Neural crest cell (in vitro differentiated cells): ENCODE data around the gene SYNPO2. TPM values are rescaled to one million over a fixed set of nuclear protein-coding genes. Genes with fewer than 3 reads are reported as not detected.

ENCODE experiments used
- DNase-seq: peaks from one replicate; pipeline ENCODE4 v3.0.0; 2021; ENCODE audit warnings: low read depth, mixed read lengths, low spot score
- H3K27ac Mint-ChIP-seq: one replicate; pipeline ENCODE4 v1.8.0; 2021; ENCODE audit warnings: mild to moderate bottlenecking, mixed read lengths; ENCODE audit not compliant: unreplicated experiment
- H3K27me3 Mint-ChIP-seq: 2 replicates; pipeline ENCODE4 v1.8.0; 2021; ENCODE audit warnings: low read depth, mild to moderate bottlenecking, mixed read lengths
- H3K36me3 Mint-ChIP-seq: 2 replicates; pipeline ENCODE4 v1.8.0; 2021; ENCODE audit warnings: low read depth, mild to moderate bottlenecking, mixed read lengths
- H3K4me1 Mint-ChIP-seq: 2 replicates; pipeline ENCODE4 v1.8.0; 2021; ENCODE audit warnings: mixed read lengths
- H3K4me3 Mint-ChIP-seq: one replicate; pipeline ENCODE4 v1.8.0; 2021; ENCODE audit warnings: mild to moderate bottlenecking, mixed read lengths
- H3K9me3 Mint-ChIP-seq: 2 replicates; pipeline ENCODE4 v1.8.0; 2021; ENCODE audit warnings: mixed read lengths
- total RNA-seq: library from RNA; stranded (reverse); gene quantifications from 2 replicates; pipeline ENCODE4 v1.2.1, GENCODE V29; 2021
- TF ChIP-seq, protein P1 (sequence below): fragments of 200-600 bp; sonication (generic); conservative IDR thresholded peaks from 2 replicates; pipeline ENCODE4 v1.5.0; 2021; ENCODE audit warnings: antibody characterized with exemption, mild to moderate bottlenecking

The SYNPO2 gene
- total RNA-seq, 1 donor from 2014 or later: 0.07 TPM

- H3K27me3 Mint-ChIP-seq: peaks cover 4% of the 10 kb centered on the region
- no peaks in the 10 kb centered on the region for H3K9me3 Mint-ChIP-seq
- DNase-seq: no peak
- H3K4me1 Mint-ChIP-seq: no peaks in the 10 kb centered on the region
- TF ChIP-seq, protein P1, sequence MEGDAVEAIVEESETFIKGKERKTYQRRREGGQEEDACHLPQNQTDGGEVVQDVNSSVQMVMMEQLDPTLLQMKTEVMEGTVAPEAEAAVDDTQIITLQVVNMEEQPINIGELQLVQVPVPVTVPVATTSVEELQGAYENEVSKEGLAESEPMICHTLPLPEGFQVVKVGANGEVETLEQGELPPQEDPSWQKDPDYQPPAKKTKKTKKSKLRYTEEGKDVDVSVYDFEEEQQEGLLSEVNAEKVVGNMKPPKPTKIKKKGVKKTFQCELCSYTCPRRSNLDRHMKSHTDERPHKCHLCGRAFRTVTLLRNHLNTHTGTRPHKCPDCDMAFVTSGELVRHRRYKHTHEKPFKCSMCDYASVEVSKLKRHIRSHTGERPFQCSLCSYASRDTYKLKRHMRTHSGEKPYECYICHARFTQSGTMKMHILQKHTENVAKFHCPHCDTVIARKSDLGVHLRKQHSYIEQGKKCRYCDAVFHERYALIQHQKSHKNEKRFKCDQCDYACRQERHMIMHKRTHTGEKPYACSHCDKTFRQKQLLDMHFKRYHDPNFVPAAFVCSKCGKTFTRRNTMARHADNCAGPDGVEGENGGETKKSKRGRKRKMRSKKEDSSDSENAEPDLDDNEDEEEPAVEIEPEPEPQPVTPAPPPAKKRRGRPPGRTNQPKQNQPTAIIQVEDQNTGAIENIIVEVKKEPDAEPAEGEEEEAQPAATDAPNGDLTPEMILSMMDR: no peak
- H3K36me3 Mint-ChIP-seq: no peaks in the 10 kb centered on the region
- H3K27ac Mint-ChIP-seq: no peak overlapping the region
- no peak overlapping the region for H3K4me3 Mint-ChIP-seq
Measured at GRCh38 chr4:118917582-118917981, 28.9 kb downstream of the SYNPO2 start.

DNA sequence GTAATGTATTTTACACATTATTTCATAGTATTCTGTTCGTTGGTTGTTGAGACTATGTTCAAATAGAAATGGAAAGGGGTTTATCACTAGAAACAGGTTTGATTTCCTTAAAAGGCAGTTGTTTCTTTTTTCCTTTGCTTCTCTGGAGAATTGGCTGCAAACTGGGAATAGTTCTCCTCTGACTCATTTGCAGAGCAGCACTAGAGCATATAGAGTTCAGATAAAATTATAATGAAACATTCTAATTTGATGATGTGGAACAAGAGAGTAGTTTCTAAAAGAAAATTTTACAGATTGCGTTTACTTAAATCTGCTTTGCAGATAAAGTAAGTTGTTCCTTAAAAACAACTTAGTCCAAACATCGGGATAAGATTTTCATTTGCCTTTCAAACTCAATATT lies 29.7 kb downstream of the SYNPO2 start:
- Mint-ChIP-seq H3K27me3 (peaks cover 4% of the 10 kb centered on the region), H3K4me1 (no peaks in the 10 kb centered on the region), H3K9me3 (no peaks in the 10 kb centered on the region), H3K27ac (no peak overlapping the region), H3K4me3 (no peak overlapping the region), H3K36me3 (no peaks in the 10 kb centered on the region)
- TF ChIP-seq, protein P1: no peak
- no peak for DNase-seq

DNA sequence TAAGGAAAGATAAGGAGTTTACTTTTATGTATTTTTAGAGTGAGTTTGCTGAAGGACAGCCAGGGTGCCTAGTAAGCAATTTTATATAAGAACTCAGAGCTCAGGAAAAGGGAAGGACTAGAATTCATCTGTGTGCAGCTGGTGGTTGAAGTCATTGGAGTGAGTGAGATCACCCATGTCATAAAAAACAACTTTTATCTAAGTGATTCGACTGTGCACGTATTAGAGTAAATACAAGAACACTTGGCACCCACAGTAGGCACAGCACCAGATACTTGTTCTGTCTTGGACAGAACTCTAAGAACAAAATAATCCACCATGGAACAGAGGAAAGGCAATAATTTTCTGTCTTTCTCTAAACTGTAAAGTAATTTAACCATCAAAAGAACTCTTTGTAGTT lies 31.6 kb downstream of the SYNPO2 start:
- Mint-ChIP-seq H3K36me3 (no peaks in the 10 kb centered on the region), H3K4me3 (no peak overlapping the region), H3K4me1 (no peaks in the 10 kb centered on the region), H3K9me3 (no peaks in the 10 kb centered on the region), H3K27me3 (peaks cover 4% of the 10 kb centered on the region), H3K27ac (no peak overlapping the region)
- TF ChIP-seq, protein P1: no peak
- DNase-seq: no peak

DNA sequence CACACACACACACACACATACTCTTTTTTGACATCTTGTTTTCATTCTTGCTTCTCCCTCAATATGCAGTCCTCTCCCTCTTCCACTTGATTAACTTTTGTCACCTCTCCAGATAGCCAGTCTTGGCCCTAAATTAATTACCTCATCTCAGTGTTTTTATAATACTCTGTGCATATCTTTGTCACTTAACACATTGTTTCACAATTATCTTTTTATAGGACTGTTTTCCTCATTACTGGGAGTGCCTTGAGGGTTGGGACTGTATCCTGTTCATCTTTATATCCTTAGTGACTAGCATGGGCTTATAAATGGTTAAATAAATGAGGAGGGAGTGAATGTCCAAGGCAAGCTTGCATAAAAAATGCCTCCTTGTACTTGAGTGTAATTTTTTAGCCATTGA lies 33.1 kb downstream of the SYNPO2 start:
- H3K27ac Mint-ChIP-seq: no peak overlapping the region
- H3K4me1 Mint-ChIP-seq: no peaks in the 10 kb centered on the region
- H3K4me3 Mint-ChIP-seq: no peak overlapping the region
- TF ChIP-seq, protein P1: no peak
- H3K36me3 Mint-ChIP-seq: no peaks in the 10 kb centered on the region
- H3K9me3 Mint-ChIP-seq: no peaks in the 10 kb centered on the region
- H3K27me3 Mint-ChIP-seq: peaks cover 4% of the 10 kb centered on the region
- no peak for DNase-seq

GRCh38 chr4:118923891-118924290 lies 35.2 kb downstream of the SYNPO2 start:
- TF ChIP-seq, protein P1: no peak
- Mint-ChIP-seq H3K27ac (no peak overlapping the region), H3K4me1 (no peaks in the 10 kb centered on the region), H3K4me3 (no peak overlapping the region), H3K36me3 (no peaks in the 10 kb centered on the region), H3K27me3 (peaks cover 4% of the 10 kb centered on the region), H3K9me3 (no peaks in the 10 kb centered on the region)
- no peak for DNase-seq

GRCh38 chr4:118927974-118928373 lies 39.3 kb downstream of the SYNPO2 start:
- Mint-ChIP-seq H3K4me1 (no peaks in the 10 kb centered on the region), H3K27ac (no peak overlapping the region), H3K4me3 (no peak overlapping the region), H3K27me3 (no peaks in the 10 kb centered on the region), H3K9me3 (no peaks in the 10 kb centered on the region), H3K36me3 (no peaks in the 10 kb centered on the region)
- DNase-seq: no peak
- TF ChIP-seq, protein P1: no peak
